HG03457 (cell line): Measurements from ENCODE around the gene OTOS.

Source experiments
- ATAC-seq: cut with Tn5 transposase; IDR thresholded peaks from one replicate; pipeline ENCODE4 v1.9.1; 2021; ENCODE audit warnings: moderate number of reproducible peaks; ENCODE audit not compliant: unreplicated experiment

OTOS gene

DNA sequence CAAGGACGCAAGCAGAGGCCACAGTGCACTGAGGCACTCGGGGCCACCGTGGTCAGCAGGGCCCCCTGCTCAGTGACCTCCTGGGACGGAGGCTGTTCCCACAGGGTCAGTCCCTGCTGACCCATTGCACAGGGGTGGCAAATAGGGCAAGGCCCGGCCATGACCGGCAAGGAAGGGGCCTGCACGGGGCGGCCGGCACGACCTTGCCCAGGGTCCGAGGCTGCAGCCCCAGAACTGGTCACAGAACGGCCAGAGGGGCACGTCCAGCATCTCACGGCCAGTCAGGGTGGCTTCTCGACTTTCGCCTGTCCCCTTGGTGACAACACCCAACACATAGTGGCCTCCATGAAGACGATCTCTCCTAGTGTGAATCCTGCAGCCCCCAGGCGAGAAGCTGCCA, 27.6 kb upstream of the OTOS start:
- ATAC-seq, result no peak

DNA sequence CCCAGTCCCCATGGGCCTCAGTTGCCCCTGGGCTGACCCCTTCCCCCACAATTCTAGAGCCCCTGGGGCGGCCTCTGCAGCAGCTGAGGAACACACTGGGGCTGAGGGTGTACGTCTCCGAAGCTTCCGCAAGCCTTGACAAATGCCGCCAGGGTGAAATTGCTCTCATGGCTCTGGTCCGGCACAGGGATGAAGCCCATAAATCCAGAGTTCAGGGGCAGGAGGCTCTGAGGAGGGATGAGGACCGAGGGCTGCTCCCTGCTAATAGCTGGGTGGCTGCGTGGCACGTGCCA, 27.1 kb upstream of the OTOS start:
- no peak for ATAC-seq

DNA sequence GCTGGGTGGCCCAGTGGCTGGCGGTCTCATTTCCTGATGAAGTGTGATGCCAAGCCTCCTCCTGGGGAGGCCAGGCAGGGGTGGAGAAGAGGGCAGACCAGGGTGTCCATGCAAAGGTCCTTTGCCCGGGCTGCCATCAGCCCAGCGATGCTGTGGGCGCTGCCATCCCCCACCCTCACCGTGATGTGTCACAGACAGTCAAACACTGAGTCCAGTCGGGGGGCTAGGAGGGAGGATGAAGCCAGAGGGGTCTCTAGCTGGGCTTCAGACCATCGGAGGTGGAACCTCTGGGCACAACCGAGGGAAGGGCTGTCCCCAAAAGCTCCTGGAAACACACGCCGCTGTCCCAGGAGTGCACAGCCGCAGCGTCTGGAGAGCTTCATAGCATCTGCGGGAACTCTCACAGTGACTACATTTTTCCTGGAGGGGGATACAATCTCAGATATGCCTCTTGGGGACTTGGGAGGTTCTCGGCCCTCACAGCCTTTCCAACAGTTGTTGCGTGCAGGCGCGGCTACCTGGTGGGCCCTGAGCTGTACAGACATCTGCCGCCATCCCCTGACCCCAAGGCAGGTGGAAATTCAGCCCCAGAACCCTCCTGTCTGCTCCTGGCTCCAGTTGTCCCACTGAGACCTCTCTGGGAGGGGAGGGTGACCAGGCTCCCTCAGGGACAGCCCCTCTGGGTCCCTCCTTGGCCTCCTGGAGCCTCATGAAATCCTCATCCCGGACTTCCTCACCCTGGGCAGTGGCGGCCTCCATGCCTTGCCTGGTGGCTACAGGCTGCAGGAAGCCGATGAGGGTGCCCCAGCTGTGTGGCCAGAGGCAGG, 26.5 kb upstream of the OTOS start:
- no peak for ATAC-seq

DNA sequence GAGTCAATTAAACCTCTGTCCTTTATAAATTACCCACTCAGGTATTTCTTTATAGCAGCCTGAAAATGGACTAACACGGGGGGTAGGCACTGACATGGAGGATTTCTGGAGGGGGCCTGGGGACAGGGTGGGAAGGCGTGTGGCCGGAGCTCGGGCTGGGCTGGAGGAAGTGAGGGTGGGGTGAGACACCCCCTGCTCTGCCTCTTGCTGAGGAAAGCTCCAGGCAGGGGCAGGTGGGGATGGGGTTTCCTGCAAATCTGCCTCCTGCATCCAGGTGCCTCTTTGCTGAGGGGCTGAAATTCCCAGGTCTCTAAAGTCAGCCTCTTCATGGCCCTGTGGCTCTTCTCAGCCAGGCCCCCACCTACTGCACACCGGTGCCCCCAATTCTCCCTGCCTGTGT, 25.7 kb upstream of the OTOS start:
- no peak for ATAC-seq

DNA sequence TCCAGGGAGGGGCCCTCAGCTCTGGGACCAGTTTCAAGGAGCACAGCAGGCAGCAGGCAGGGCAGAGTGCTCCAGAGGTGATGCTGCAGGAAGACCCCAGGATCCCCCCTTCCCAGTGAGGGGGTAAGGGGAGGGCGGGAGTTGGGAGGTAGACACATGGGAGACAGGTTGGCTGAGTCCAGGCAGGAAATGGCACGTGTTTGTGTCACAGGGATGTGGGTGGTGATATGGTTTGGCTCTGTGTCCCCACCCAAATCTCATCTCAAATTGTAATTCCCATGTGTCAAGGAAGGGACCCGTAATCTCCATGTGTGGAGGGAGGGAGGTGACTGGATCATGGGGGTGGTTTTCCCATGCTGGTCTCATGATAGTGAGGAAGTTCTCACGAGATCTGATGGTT, 25.2 kb upstream of the OTOS start:
- ATAC-seq, result no peak

DNA sequence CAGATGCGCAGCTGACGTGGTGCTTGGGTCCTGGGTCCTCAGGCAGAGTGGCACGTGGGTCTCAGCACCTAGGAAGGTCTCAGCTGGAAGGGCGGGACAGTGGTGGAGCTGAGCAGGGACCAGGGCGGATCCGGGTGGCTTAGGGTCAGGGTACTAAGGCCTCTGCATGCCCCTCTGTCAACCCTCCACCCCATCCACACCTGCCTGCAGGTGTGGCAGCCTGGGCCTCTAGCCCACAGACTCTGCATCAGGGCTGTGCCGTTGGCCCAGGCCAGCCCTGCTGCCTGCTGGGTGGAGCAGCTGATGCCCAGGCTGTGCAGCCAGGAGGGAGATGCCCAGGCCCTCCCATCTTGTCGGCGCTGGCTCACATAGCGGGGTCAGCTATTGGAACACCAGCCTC, 24.6 kb upstream of the OTOS start:
- ATAC-seq, result no peak

DNA sequence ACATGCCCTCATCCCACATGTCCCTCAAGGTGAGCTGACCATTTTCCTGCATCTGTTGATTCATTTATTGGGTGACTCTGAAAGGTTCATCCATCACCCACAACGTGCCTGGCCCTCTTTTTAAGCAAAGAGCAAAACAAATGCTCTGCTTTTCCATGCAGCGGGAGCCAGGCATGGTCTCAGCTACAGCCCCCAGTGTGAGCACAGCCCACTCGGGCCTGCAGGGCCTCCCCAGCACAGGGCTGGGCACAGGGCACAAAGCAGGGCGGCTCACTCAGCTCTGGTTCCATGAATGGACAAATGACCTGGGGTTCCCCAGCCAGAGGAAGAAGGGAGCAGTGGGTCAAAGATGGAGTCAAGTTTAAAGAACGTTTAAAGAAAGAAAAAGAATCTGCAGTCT, 24.1 kb upstream of the OTOS start:
- no peak for ATAC-seq

DNA sequence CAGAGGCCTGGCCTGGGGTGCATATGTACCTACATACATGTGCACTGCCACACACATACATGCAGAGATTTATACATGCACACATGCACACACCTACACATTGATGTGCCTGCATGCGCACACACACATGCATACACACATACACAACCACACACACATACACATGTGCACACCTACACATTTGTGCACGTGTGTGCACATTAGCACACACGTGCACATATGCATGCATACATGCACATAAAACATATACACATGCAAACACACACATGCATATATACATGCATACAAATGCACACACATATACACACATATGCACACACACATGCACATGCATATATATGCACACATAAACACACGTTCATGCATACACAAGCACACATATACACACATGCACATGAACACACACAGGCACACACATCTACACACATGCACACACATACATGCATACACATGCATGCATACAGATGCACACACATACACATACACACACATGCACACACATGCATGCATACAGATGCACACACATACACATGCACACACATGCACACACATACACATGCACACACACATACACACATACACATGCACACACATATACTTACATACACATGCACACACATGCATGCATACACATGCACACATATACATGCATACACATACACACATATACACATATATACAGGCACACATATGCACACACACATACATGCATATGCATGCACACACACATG, 23.6 kb upstream of the OTOS start:
- no peak for ATAC-seq

DNA sequence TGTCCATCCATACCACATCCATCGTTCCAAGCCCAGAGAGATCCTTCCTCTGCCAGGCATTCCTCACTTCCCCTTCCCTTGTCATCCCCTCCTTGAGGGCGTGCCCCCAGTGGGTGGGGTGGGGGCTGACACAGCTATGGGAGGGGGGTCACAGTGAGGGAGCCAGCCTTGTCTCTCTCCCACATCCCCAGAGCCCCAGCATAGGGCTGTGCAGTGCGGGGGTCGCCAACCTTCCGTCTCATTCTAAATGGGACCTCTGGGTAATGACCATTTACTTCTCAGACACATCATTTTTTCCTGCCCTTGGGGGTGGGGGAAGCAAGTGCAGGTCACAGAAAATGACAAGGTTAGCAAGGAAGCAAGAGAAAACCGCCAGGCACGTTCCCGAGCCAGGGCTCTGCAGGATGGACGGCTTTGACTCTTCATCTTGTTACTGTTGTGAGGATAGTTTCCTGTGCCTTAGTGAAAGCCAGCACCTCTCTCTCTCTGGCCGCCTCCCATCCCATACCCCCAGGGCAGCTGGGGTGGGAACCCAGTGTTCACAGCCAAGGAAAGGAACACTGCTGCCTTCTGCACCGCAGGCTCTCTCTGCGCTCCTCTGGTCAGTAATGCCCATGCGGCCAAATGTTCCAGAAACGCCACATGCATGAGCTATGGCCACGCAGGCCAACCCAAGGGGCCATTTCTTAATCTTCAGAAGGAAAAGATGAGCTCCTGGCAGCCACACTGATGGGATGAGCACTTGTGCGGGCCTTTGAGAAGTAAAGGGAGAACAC, 22.7 kb upstream of the OTOS start:
- ATAC-seq, result no peak

DNA sequence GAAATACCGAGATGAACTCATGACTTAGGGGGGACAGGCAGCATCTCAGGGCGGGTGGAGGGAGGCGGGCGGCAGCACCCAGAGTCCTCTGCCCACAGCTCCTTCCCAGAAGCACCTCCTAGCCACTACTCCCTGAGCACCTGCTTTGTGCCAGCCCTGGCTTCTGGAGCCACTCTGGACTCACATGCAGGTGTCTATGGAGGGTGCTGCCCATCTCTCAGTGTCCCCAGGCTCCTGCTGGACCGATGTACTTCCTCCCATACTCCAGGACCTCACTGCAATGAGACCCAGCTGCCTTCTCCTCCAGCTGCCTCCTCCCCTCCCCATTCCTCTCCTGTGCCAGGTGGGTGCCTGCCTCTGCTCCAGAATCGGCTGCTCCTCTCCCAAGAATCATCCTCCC, 22.1 kb upstream of the OTOS start:
- no peak for ATAC-seq

DNA sequence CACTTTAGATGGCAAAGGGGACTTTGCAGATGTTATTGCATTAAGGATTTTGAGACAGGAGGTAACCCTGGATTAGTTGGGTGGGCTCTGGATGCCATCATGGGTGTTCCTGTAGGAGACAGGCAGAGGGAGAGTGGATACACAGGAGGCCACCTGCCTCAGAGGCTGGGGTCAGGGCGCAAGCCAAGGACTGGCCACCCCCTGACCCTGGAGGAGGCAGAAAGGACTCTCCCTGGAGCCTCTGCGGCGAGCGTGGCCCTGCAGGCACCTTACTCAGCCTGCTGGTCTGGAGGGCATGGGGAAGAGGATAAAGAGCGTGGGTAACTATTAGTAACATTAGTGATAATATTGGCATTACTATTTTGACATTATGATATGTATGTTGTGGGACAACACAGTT, 21.6 kb upstream of the OTOS start:
- no peak for ATAC-seq

DNA sequence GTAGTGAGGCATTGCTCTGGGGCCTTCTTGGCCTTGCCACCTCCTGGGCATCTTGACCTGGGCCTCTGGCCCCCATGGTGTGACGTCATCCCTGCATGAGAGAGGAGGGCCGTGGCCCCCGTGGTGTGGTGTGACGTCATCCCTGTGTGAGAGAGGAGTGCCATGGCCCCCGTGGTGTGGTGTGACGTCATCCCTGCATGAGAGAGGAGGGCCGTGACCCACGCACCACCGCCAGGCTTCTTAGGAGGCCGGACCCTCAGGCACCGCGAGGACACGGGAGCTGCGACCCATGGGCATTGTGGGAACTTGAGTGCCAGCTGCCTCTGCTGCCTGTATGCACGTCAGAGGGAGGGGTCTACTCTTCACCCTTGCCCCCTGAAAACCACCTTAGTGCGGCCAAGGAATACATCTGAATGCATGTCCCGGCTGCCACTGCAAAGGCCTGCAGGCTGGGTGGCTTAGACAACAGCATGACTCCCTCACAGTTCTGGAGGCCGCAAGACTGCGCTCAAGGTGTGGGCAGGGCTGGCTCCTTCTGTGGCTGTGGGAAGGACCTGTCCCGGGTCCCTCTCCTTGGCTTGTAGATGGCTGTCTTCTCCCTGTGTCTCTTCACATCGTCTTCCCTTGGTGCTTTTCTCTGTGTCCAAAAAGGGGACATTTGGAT, 20.8 kb upstream of the OTOS start:
- no peak for ATAC-seq

DNA sequence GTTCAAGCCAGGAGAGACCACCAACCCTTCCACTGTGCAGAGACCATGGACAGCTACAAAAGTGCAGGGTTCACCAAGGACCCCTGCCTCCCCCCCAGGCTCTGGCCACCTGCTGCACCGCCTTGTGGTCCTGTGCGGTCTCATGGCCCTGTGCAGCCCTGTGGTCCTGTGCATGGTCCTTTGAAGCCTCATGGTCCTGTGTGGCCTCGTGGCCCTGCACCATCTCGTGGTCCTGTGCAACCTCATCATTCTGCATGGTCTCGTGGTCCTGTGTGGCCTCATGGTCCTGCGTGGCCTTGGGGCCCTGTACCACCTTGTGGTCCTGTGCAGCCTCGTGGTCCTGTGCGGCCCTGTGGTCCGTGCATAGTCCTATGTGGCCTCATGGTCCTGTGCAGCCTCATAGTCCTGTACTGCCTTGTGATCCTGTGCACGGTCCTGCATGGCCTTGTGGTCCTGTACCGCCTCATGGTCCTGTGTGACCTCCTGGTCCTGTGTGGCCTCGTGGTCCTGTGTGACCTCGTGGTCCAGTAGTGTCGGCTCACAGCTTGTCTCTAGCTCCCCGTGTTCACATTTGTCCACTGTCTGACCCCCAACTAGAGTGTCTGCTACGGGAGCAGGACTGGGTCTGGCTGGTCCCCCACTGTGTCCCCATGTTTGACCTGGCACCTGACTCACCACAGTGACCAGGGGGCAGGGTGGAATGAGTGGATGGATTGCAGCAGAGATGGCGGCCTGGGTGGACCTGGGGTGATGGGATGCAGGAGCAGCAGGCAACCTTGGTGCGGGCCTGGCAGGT, 20.0 kb upstream of the OTOS start:
- ATAC-seq, result no peak

DNA sequence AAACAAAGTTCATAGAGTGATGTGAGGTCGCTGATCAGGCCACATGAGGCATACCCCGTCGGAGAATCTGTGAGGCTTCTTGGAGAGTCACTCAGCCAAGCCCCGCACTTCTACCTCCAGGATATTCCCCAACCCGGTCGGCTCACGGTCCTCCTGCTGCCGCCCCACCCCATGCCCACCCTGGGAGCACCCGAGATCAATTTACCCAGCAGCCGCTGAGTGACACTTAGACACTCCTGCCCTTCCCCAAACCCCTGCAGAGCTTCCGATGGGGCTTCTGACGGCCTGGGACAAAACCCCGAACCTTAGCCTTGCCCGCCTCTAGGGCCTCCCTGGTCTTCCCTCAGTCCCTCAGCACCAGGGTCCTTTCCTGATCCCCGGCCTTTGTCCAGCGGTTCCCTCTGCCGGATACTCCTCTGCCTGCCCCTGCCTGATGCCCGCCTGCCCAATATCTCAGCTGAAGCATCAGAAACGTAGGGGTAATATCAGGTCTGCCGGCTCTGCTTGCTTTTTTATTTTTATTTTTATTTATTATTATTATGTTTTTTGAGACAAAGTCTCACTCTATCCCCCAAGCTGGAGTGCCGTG, 18.9 kb upstream of the OTOS start:
- no peak for ATAC-seq

DNA sequence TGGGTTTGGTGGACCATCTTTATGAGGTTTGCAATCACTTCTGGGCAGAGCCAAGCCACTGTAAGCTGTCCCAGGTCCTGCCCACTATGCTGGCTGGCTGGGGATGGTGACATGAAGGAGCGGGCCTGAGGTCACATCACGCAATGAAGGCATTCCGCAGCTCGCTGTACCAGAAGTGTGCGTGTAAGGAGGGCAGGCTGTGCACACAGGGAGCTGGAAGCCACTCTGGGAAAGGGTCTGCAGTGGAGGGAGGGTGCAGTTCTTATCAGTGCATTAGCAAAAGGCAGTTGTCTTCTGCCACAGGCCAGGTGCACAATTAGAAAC, 16.7 kb upstream of the OTOS start:
- no peak for ATAC-seq

DNA sequence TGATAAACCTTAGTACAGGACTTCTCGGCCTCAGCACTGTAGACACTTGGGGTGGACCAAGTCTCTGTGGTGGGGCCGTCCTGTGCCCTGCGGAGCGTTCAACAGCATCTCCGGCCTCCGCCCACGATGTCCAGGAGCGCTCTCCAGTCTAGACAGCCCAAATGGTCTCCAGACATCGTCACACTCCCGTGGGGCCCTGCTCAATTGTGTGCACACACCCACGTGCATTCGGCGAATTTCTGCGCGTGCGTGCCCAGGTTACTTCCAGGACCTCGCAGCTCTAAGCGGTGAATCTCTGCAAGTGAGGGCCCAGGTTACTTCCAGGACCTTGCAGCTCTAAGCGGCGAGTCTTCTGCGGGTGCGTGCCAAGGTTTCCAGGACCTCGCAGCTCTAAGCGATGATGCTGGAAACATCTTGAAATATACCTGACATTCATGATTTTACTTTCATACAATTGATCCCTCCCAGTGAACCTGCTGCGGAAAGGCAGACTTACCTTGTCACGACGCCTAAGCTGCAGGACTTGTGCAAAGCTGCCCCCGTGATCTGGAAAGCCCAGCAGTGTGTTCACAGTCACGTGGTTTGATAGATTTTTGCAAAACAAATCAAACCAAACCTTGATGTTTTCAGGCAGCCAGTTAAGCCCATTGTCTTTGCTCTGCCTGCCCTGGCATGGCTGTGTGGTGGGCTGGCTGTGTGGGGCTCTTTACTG, 16.1 kb upstream of the OTOS start:
- ATAC-seq, result no peak

DNA sequence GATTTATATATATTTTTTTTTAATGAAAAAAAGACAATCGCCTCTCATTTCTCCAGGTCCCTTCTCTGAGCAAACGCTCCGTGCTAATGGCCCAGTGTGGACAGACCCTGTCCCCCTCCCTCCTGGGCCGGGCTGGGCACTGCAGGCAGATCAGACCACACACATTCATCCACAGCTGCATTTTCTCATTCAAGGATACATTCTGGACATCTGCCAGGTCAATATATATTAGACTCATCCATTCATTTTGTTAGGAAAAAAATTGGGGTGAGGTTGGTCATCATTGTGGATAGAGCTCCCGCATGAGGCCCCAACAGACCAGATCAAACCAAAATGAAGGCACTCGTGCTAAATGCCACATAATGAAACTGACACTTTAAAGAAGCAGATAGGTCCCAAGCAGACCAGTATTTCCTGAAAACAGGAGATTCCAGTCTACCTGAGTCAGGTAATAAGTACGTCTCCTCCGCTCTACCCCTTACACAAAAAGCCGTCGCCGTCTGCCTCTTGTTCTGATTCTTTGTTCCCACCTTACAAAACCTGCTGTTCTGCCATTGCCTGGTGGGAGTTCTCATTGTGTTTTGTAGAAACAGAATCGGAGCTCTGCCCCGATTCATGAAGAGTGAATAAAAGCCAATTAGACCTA, 15.4 kb upstream of the OTOS start:
- ATAC-seq, result no peak

DNA sequence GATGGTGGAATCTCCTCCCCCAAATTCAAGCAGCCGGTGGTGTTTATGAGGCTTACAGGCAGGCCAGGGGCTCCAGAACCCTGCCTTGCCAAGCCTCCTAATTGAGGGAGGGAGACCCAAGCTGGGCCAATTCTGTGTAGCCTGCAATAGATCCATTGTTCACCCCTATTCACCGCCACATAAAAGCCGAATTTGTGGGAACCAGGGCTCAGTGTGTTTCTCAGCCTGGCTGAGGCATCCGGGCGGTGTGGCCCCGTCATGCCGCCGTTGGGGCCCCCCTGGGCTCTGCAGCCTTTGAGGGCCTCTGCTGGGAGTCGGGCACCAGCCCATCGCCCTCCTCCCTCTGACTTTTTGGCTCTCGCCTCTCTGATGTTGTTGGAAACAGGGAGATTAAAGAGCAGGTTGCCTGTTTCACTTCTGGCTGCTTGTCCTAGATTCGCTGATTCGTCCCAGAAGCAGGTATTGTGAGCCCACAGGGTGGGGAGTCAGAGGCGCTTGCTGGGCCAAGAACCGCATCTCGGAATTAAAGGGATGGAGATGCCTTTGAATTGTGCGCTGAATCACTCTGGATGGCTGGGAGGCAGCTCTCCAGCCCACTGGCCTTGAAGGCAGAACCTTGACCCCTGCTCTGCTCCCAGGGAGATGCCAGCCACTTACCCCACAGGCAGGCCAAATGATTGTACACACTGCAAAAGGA, 14.7 kb upstream of the OTOS start:
- ATAC-seq, result no peak

DNA sequence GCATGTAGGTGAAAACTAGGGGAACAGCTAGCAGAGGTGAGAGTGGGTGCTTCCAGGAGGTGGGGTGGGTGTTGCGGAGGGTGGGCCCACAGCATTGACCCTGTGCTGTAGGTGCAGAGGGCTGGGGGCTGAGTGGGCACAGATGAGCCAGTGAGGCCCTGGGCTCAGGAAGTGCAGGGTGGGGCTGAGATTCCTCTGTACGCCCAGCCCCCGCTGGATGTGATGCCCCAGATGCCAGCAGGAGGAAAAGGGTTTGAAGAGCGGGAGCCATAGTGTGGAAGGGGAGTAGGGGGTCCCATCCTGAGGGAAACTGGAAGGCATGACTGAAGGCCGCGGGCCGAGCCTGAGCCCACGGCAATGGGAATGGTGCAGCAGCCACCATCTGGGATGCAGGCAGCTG, 14.1 kb upstream of the OTOS start:
- no peak for ATAC-seq
